Gastrocnemius medialis (tissue), 4 donors: Measurements from ENCODE around the gene LSS. TPM values are rescaled to one million over a fixed set of nuclear protein-coding genes. Genes with fewer than 3 reads are reported as not detected.

ENCODE experiments used
- ATAC-seq, 2 donors: fragments of 150-250 bp; one replicate each; pipeline ENCODE4 v1.9.1; 2016
- DNase-seq, 2 donors: peaks; one replicate each; pipeline ENCODE4 v3.0.0-alpha.2; 2019
- H3K27ac ChIP-seq, 4 donors: fragments of 200-600 bp; sonication (generic); 1 replicate in 1 of 4; 2 replicates in 3 of 4; pipeline ENCODE4 v1.5.1; 2016 to 2018; ENCODE audit warnings: mild to moderate bottlenecking in 2 of 4, moderate library complexity in 1 of 4
- H3K27me3 ChIP-seq, 3 donors: fragments of 200-600 bp; sonication (generic) in 2 of 3; 1 replicate in 1 of 3; 2 replicates in 2 of 3; pipeline versions ENCODE4 v1.5.1 to v1.6.0; 2016 to 2019; ENCODE audit warnings: mild to moderate bottlenecking in 1 of 3, moderate library complexity in 1 of 3
- H3K36me3 ChIP-seq, 2 donors: fragments of 200-600 bp; sonication (generic) in 1 of 2; one replicate each; pipeline ENCODE4 v1.5.1; 2017 to 2018
- H3K4me1 ChIP-seq, 2 donors: fragments of 200-600 bp; sonication (generic) in 1 of 2; one replicate each; pipeline ENCODE4 v1.5.1; 2016 to 2017; ENCODE audit warnings: mild to moderate bottlenecking in 2 of 2
- H3K4me3 ChIP-seq, 4 donors: fragments of 200-600 bp; sonication (generic) in 3 of 4; 1 replicate in 1 of 4; 2 replicates in 3 of 4; pipeline ENCODE4 v1.5.1; 2016 to 2019; ENCODE audit warnings: mild to moderate bottlenecking in 2 of 4
- H3K9me3 ChIP-seq, 3 donors: fragments of 200-600 bp; sonication (generic) in 2 of 3; 1 replicate in 1 of 3; 2 replicates in 2 of 3; pipeline ENCODE4 v1.5.1; 2016 to 2019
- CTCF ChIP-seq, 5 experiments: fragments of 450-650 bp in 3 of 5; fragments of 200-600 bp in 2 of 5; sonication (generic) in 2 of 5; IDR thresholded peaks in 4 of 5; conservative IDR thresholded peaks in 1 of 5; 1 replicate in 4 of 5; 2 replicates in 1 of 5; pipeline ENCODE4 v1.5.1; 2016 to 2019; ENCODE audit warnings: antibody characterized with exemption in 5 of 5, mild to moderate bottlenecking in 3 of 5, moderate library complexity in 3 of 5
- POLR2A ChIP-seq, 2 donors: fragments of 450-650 bp; IDR thresholded peaks; one replicate each; pipeline ENCODE4 v1.6.1; 2017; ENCODE audit warnings: antibody characterized with exemption in 2 of 2, mild to moderate bottlenecking in 2 of 2, moderate library complexity in 2 of 2
- in situ Hi-C, 4 donors: fragments of 200-750 bp; cut with MboI; loops; one replicate each; pipeline versions ENCODE4 v1.15.0 to v1.8.0; 2017; ENCODE audit warnings: low sequenced_read_pairs in 4 of 4
- intact Hi-C: fragments of 100-400 bp; cut with DNase I; formaldehyde crosslinking; loops from one replicate; pipeline ENCODE4 v1.15.1; 2023; ENCODE audit warnings: low total_unique reads
- total RNA-seq, 4 donors: library from RNA; depleted of rRNA; stranded (reverse); fragments of >200 nt; gene quantifications; one replicate each; pipeline versions ENCODE4 v1.1.0 to v1.2.3, GENCODE V29; 2016

The LSS gene
- total RNA-seq, 4 donors from 2014 or later, result 26.4 to 47.2 (median 32.7) TPM

GRCh38 chr21:46216132-46216747 is 12.3 kb downstream of the LSS start:
- Histone ChIP-seq H3K27me3 (no peaks in the 10 kb centered on the region), H3K27ac (no peak overlapping the region), H3K4me3 (no peak overlapping the region), H3K36me3 (peaks cover 0 to 54% of the 10 kb centered on the region in 2 donors), H3K4me1 (peaks cover 15 to 20% of the 10 kb centered on the region in 2 donors), H3K9me3 (no peaks in the 10 kb centered on the region)
- TF ChIP-seq CTCF (IDR thresholded peaks at IDR 0.05 in 4 of 5, conservative IDR thresholded peaks at IDR 0.05 in 1 of 5) (no peak), POLR2A (IDR thresholded peaks at IDR 0.05) (no peak)
- ATAC-seq (no peak), DNase-seq (no peak)
- in situ Hi-C loops, result no loop called here
- intact Hi-C loops, result no loop called here

- H3K27ac ChIP-seq, result no peak overlapping the region
- H3K9me3 ChIP-seq, result no peaks in the 10 kb centered on the region
- no peaks in the 10 kb centered on the region for H3K27me3 ChIP-seq
- peaks cover 14 to 20% of the 10 kb centered on the region in 2 donors for H3K4me1 ChIP-seq
- TF ChIP-seq POLR2A (IDR thresholded peaks at IDR 0.05) (no peak), CTCF (IDR thresholded peaks at IDR 0.05 in 4 of 5, conservative IDR thresholded peaks at IDR 0.05 in 1 of 5) (no peak)
- no peak for ATAC-seq
- in situ Hi-C loops, result no loop called here
- H3K4me3 ChIP-seq, result no peak overlapping the region
- peaks cover 0 to 58% of the 10 kb centered on the region in 2 donors for H3K36me3 ChIP-seq
- intact Hi-C loops, result no loop called here
- DNase-seq, result no peak
Measured at GRCh38 chr21:46215436-46216131, 13.0 kb downstream of the LSS start.

GRCh38 chr21:46214478-46215340 is 13.9 kb downstream of the LSS start:
- in situ Hi-C loops (no loop called here), intact Hi-C loops (no loop called here)
- DNase-seq (no peak), ATAC-seq (no peak)
- no peak overlapping the region for H3K27ac ChIP-seq
- H3K4me3 ChIP-seq, result no peak overlapping the region
- no peaks in the 10 kb centered on the region for H3K9me3 ChIP-seq
- no peaks in the 10 kb centered on the region for H3K27me3 ChIP-seq
- TF ChIP-seq CTCF (IDR thresholded peaks at IDR 0.05 in 4 of 5, conservative IDR thresholded peaks at IDR 0.05 in 1 of 5), result no peak
- no peak for TF ChIP-seq POLR2A (IDR thresholded peaks at IDR 0.05)
- H3K4me1 ChIP-seq, result peaks cover 6 to 15% of the 10 kb centered on the region in 2 donors
- peaks cover 0 to 54% of the 10 kb centered on the region in 2 donors for H3K36me3 ChIP-seq

- DNase-seq (no peak), ATAC-seq (no peak)
- H3K4me1 ChIP-seq, result peaks cover 6 to 7% of the 10 kb centered on the region in 2 donors
- TF ChIP-seq CTCF (IDR thresholded peaks at IDR 0.05 in 4 of 5, conservative IDR thresholded peaks at IDR 0.05 in 1 of 5) (no peak), POLR2A (IDR thresholded peaks at IDR 0.05) (no peak)
- no peak overlapping the region for H3K4me3 ChIP-seq
- H3K27me3 ChIP-seq, result no peaks in the 10 kb centered on the region
- H3K27ac ChIP-seq, result no peak overlapping the region
- no peaks in the 10 kb centered on the region for H3K9me3 ChIP-seq
- intact Hi-C loops (no loop called here), in situ Hi-C loops (no loop called here)
- peaks cover 0 to 54% of the 10 kb centered on the region in 2 donors for H3K36me3 ChIP-seq
Measured at GRCh38 chr21:46213620-46214286, 14.8 kb downstream of the LSS start.
